HPDE6-E6E7 (cell line): ENCODE measurements around the gene TMEM74B.

Source experiments
- DNase-seq: peaks from one replicate; pipeline ENCODE4 v3.0.0; 2011; ENCODE audit warnings: missing footprints; ENCODE audit errors: extremely low spot score

Gene TMEM74B

GRCh38 chr20:1205802-1206201 is 21.0 kb upstream of the TMEM74B start:
- DNase-seq: no peak

- DNase-seq: no peak
Measured at GRCh38 chr20:1204576-1204975, 19.8 kb upstream of the TMEM74B start.

GRCh38 chr20:1204113-1204512 is 19.3 kb upstream of the TMEM74B start:
- DNase-seq: no peak

- DNase-seq: no peak
Measured at GRCh38 chr20:1203630-1204029, 18.8 kb upstream of the TMEM74B start.

GRCh38 chr20:1202762-1203504 is 18.2 kb upstream of the TMEM74B start, which contains the start of gene C20orf202:
Gene C20orf202 (plus strand): TSS chr20:1203454. CDS start chr20:1203586, 132 bp downstream.
- DNase-seq: no peak

GRCh38 chr20:1199964-1200363 is 15.2 kb upstream of the TMEM74B start:
- DNase-seq: no peak

- no peak for DNase-seq
Measured at GRCh38 chr20:1199212-1199873, 14.6 kb upstream of the TMEM74B start.

- no peak for DNase-seq
Measured at GRCh38 chr20:1198751-1199150, 14.0 kb upstream of the TMEM74B start.

- no peak for DNase-seq
Measured at GRCh38 chr20:1197801-1198200, 13.0 kb upstream of the TMEM74B start.

GRCh38 chr20:1196634-1197033 is 11.9 kb upstream of the TMEM74B start:
- no peak for DNase-seq

GRCh38 chr20:1195226-1195625 is 10.4 kb upstream of the TMEM74B start:
- no peak for DNase-seq

GRCh38 chr20:1191299-1191698 is 6.5 kb upstream of the TMEM74B start:
- no peak for DNase-seq

- no peak for DNase-seq
Measured at GRCh38 chr20:1190847-1191246, 6.1 kb upstream of the TMEM74B start.

GRCh38 chr20:1189827-1190226 is 5.0 kb upstream of the TMEM74B start:
- DNase-seq: no peak

GRCh38 chr20:1188347-1188746 is 3.6 kb upstream of the TMEM74B start:
- DNase-seq: no peak

- DNase-seq: no peak
Measured at GRCh38 chr20:1187605-1188171, 2.9 kb upstream of the TMEM74B start.

- no peak for DNase-seq
Measured at GRCh38 chr20:1186367-1186991, 1.7 kb upstream of the TMEM74B start.

- DNase-seq: peak; percentile 66
Measured at GRCh38 chr20:1185790-1186334, 1.1 kb upstream of the TMEM74B start.

GRCh38 chr20:1185316-1185741 is 548 bp upstream of the TMEM74B start:
- no peak for DNase-seq

- DNase-seq: no peak
Measured at GRCh38 chr20:1184260-1184637, 532 bp downstream of the TMEM74B start.

GRCh38 chr20:1183153-1183552 is 1.6 kb downstream of the TMEM74B start:
- DNase-seq: no peak

GRCh38 chr20:1182106-1182505 is 2.7 kb downstream of the TMEM74B start:
- no peak for DNase-seq
